Body of pancreas (tissue), 4 donors: ENCODE data around the gene MAP1A. TPM values are rescaled to one million over a fixed set of nuclear protein-coding genes. Genes with fewer than 3 reads are reported as not detected.

Experiments used
- ATAC-seq: fragments of 150-250 bp; one replicate; pipeline ENCODE4 v1.9.1; 2016
- DNase-seq, 4 donors: peaks; one replicate each; pipeline ENCODE4 v3.0.0-alpha.2; 2019
- H3K27ac ChIP-seq, 4 donors: fragments of 200-600 bp; sonication (generic); 1 replicate in 3 of 4; 2 replicates in 1 of 4; pipeline versions ENCODE4 v1.5.1 to v1.6.1; 2016 to 2019; ENCODE audit warnings: mild to moderate bottlenecking in 1 of 4, mixed read lengths in 1 of 4, moderate library complexity in 1 of 4
- H3K27me3 ChIP-seq, 2 donors: fragments of 200-600 bp; sonication (generic); one replicate each; pipeline ENCODE4 v1.6.0; 2016; ENCODE audit warnings: mild to moderate bottlenecking in 1 of 2
- H3K36me3 ChIP-seq, 2 donors: fragments of 200-600 bp; sonication (generic); replicated peaks in 1 of 2; 2 replicates each; pipeline ENCODE4 v1.5.1; 2016; ENCODE audit warnings: low read depth in 2 of 2; ENCODE audit not compliant: insufficient read depth in 1 of 2
- H3K4me1 ChIP-seq: fragments of 200-600 bp; sonication (generic); one replicate; pipeline ENCODE4 v1.6.0; 2016
- H3K4me3 ChIP-seq, 2 donors: fragments of 200-600 bp; sonication (generic); 1 replicate in 1 of 2; 2 replicates in 1 of 2; pipeline ENCODE4 v1.5.1; 2016 to 2019
- H3K9me3 ChIP-seq, 3 donors: fragments of 200-600 bp; sonication (generic); 1 replicate in 2 of 3; 2 replicates in 1 of 3; pipeline ENCODE4 v1.5.1; 2016
- POLR2A ChIP-seq, 3 donors: fragments of 450-650 bp; IDR thresholded peaks; one replicate each; pipeline ENCODE4 v1.6.1; 2016; ENCODE audit warnings: antibody characterized with exemption in 3 of 3, mild to moderate bottlenecking in 2 of 3
- WGBS, 2 donors: methylation state at CpG; one replicate each; pipeline ENCODE4 v1.1.5; 2017; 5-methylcytosine and 5-hydroxymethylcytosine counted together
- intact Hi-C: fragments of 100-400 bp; cut with DNase I; formaldehyde crosslinking; loops from one replicate; pipeline ENCODE4 v1.15.1; 2023
- total RNA-seq, 2 donors: library from RNA; depleted of rRNA; stranded (reverse); fragments of >200 nt; gene quantifications; one replicate each; pipeline ENCODE4 v1.1.0, GENCODE V29; 2016
- TF ChIP-seq, protein P1 (sequence below), 7 experiments: fragments of 450-650 bp in 4 of 7; fragments of 200-600 bp in 3 of 7; sonication (generic) in 3 of 7; IDR thresholded peaks; one replicate each; pipeline ENCODE4 v1.5.1; 2016 to 2019; ENCODE audit warnings: antibody characterized with exemption in 7 of 7

MAP1A gene
- total RNA-seq, 2 donors from 2014 or later, result 3.1 to 4.0 TPM

DNA sequence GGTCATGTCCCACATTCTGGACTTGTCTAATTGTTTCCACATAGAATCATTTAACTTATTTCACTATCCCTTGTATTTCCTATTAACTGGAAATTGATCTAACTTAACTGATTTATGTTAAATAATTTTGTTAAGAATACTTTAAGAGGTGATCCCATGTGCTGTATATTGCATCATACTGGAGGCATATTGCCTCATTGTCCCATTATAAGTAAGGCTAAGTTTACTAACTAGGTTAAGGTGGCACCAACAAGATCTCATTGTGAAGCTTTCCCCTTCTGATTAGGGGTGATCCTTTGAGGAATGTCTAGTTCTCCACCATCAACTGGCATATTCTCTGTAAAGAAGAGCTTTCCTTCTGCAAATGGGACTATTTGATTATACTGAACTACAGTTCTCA is 24.4 kb downstream of the MAP1A start:
- Histone ChIP-seq H3K9me3 (no peaks in the 10 kb centered on the region), H3K27ac (no peak overlapping the region), H3K36me3 (no peaks in the 10 kb centered on the region), H3K27me3 (no peaks in the 10 kb centered on the region), H3K4me3 (no peak overlapping the region), H3K4me1 (no peaks in the 10 kb centered on the region)
- intact Hi-C loops, result no loop called here
- TF ChIP-seq, protein P1, sequence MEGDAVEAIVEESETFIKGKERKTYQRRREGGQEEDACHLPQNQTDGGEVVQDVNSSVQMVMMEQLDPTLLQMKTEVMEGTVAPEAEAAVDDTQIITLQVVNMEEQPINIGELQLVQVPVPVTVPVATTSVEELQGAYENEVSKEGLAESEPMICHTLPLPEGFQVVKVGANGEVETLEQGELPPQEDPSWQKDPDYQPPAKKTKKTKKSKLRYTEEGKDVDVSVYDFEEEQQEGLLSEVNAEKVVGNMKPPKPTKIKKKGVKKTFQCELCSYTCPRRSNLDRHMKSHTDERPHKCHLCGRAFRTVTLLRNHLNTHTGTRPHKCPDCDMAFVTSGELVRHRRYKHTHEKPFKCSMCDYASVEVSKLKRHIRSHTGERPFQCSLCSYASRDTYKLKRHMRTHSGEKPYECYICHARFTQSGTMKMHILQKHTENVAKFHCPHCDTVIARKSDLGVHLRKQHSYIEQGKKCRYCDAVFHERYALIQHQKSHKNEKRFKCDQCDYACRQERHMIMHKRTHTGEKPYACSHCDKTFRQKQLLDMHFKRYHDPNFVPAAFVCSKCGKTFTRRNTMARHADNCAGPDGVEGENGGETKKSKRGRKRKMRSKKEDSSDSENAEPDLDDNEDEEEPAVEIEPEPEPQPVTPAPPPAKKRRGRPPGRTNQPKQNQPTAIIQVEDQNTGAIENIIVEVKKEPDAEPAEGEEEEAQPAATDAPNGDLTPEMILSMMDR (IDR thresholded peaks at IDR 0.05), result no peak
- no peak for TF ChIP-seq POLR2A (IDR thresholded peaks at IDR 0.05)
- DNase-seq (no peak), ATAC-seq (no peak)

DNA sequence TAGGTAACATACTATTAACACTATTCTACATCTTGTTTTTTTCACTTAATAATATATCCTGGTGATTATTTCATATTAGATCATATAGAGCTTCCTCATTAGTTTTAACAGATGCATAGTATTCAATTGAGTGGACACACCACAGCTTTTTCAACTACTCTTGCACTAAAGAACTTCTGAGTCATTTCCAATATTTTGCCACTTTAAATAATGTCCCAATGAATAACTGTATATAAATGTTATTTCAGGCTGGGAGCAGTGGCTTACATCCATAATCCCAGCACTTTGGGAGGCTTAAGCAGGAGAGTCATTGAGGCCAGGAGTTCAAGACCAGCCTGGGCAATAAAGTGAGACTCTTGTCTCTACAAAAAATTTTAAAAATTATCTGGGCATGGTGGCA is 26.9 kb downstream of the MAP1A start:
- no peak overlapping the region for H3K4me3 ChIP-seq
- intact Hi-C loops, result no loop called here
- no peak for ATAC-seq
- no peak for TF ChIP-seq POLR2A (IDR thresholded peaks at IDR 0.05)
- TF ChIP-seq, protein P1 (IDR thresholded peaks at IDR 0.05), result no peak
- no peak overlapping the region for H3K27ac ChIP-seq
- no peaks in the 10 kb centered on the region for H3K27me3 ChIP-seq
- no peaks in the 10 kb centered on the region for H3K4me1 ChIP-seq
- H3K9me3 ChIP-seq, result no peaks in the 10 kb centered on the region
- H3K36me3 ChIP-seq, result no peaks in the 10 kb centered on the region
- no peak for DNase-seq

DNA sequence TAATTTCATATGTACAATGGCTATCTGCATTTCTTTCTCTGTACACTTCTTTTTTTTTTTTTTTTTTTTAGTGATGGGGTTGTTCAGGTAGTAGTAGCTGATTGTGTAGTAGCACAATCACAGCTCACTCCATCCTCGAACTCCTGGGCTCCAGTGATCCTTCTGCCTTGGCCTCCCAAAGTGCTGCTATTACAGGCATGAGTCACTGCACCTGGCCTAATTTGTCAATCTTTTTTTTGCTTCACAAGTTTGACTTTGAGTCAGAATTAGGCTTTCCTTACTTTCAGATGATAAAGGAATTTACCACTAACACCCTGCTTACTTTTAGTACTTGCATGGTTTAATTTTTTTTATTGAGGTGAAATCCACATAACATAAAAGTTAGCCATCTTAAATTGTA is 28.0 kb downstream of the MAP1A start:
- ATAC-seq (no peak), DNase-seq (no peak)
- TF ChIP-seq POLR2A (IDR thresholded peaks at IDR 0.05), result no peak
- TF ChIP-seq, protein P1 (IDR thresholded peaks at IDR 0.05), result no peak
- H3K36me3 ChIP-seq, result no peaks in the 10 kb centered on the region
- no peak overlapping the region for H3K4me3 ChIP-seq
- H3K9me3 ChIP-seq, result no peaks in the 10 kb centered on the region
- no peaks in the 10 kb centered on the region for H3K27me3 ChIP-seq
- no peaks in the 10 kb centered on the region for H3K4me1 ChIP-seq
- H3K27ac ChIP-seq, result no peak overlapping the region
- 83 to 100% methylated on average over 1 of the region's 1 CpG for WGBS, 2 donors
- intact Hi-C loops, result no loop called here

DNA sequence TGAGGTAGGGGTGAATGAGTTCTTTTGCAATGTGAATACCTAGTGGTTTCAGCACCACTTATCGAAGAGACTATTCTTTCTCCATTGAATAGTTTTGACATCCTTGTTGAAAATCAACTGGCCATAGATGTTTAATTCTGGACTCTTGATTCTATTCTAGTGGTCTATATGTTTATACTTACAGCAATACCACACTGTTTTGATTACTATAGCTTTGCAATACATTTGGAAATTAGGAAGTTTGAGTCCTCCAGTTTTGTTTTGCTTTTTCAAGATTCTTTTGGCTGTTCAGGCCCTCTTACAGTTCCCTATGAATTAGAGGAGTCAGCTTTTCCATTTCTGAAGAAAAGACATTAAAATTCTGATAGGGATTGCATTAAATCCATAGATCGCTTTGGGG is 30.1 kb downstream of the MAP1A start:
- H3K36me3 ChIP-seq, result no peaks in the 10 kb centered on the region
- no peak overlapping the region for H3K4me3 ChIP-seq
- WGBS, 2 donors, result 95 to 100% methylated on average over 2 of the region's 2 CpGs
- no peaks in the 10 kb centered on the region for H3K27me3 ChIP-seq
- no peaks in the 10 kb centered on the region for H3K4me1 ChIP-seq
- H3K27ac ChIP-seq, result no peak overlapping the region
- no peaks in the 10 kb centered on the region for H3K9me3 ChIP-seq
- ATAC-seq (no peak), DNase-seq (no peak)
- TF ChIP-seq, protein P1 (IDR thresholded peaks at IDR 0.05), result no peak
- no peak for TF ChIP-seq POLR2A (IDR thresholded peaks at IDR 0.05)
- intact Hi-C loops, result no loop called here

DNA sequence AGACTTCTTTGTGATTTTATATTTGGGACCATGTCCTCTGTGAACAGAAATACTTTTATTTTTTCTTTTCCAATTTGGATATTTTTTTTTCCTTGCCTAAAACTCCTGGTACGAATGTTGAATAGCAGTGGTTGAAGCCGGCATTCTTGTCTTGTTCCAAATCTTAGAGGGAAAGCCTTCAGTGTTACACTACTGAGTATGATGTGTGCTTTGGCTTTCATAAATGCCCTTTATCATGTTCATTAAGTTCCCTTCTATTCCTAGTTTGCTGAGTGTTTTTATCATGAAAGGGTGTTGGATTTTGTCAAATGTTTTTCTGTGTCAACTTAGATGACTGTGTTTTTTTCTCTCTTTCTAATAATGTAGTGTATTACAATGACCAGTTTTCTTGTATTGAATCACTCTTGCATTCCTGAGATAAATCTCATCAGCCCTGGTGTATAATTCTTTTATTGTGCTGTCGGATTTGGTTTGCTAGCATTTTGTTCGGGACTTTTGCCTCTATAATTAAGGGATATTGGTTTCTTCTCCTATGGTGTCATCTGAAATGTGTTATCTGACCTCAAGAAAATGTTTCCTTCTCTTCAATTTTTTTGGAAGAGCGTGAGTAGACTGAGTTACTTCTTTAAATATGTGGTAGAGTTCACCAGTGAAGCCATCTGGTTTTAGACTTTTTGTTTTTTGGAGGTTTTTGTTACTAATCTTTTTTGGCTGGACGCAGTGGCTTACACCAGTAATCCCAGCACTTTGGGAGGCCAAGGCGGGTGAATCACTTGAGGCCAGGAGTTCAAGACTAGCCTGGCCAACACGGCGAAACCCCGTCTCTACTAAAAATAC is 33.3 kb downstream of the MAP1A start:
- ATAC-seq (no peak), DNase-seq (peak in 1 of 4 donors; percentile 9)
- Histone ChIP-seq H3K4me3 (no peak overlapping the region), H3K4me1 (no peaks in the 10 kb centered on the region), H3K27ac (no peak overlapping the region), H3K9me3 (no peaks in the 10 kb centered on the region), H3K36me3 (no peaks in the 10 kb centered on the region), H3K27me3 (no peaks in the 10 kb centered on the region)
- intact Hi-C loops, result no loop called here
- TF ChIP-seq POLR2A (IDR thresholded peaks at IDR 0.05), result no peak
- TF ChIP-seq, protein P1 (IDR thresholded peaks at IDR 0.05), result no peak
- WGBS, 2 donors, result 80 to 81% methylated on average over 10 of the region's 10 CpGs
